ENCODE measurements around the gene DNAJC1.

DNAJC1 gene

GRCh38 chr10:21753497-21754270 is 249.8 kb downstream of the DNAJC1 start:
- ChIA-PET POLR2A (interaction anchor here (0.6 kb wide), 1 partner anchor 218 kb away, joined by 3 read pairs; no protein-coding TSS in a partner anchor), CTCF (no interaction called here)
- no peaks in the 10 kb centered on the region for H3K27me3 ChIP-seq (replicated peaks in 2 of 5; ENCODE audit: control insufficient read depth in 4 of 5, insufficient read depth in 5 of 5, low read length in 4 of 5)
- no peak overlapping the region for H3K27ac ChIP-seq (ENCODE audit: insufficient read depth in 1 of 2, low read depth in 1 of 2, low read length in 2 of 2, poor library complexity in 1 of 2, severe bottlenecking in 2 of 2)
- H3K36me3 ChIP-seq (ENCODE audit: control insufficient read depth in 4 of 4, insufficient read depth in 4 of 4, low read length in 3 of 4), result peaks cover 4 to 34% (median 14%) of the 10 kb centered on the region in 4 experiments
- peaks cover 0 to 4% (median 0%) of the 10 kb centered on the region in 4 experiments for H3K4me1 ChIP-seq (ENCODE audit: control extremely low read depth in 1 of 4, control insufficient read depth in 4 of 4, insufficient read depth in 4 of 4, low read length in 3 of 4)
- H3K9me3 ChIP-seq (ENCODE audit: control extremely low read depth in 1 of 5, control insufficient read depth in 4 of 5, insufficient read depth in 2 of 5, low read depth in 1 of 5, low read length in 4 of 5), result no peaks in the 10 kb centered on the region
- 96% methylated on average over 12 of the region's 18 CpGs for WGBS (ENCODE audit: insufficient coverage)
- no peak overlapping the region for H3K4me3 ChIP-seq (ENCODE audit: control insufficient read depth in 1 of 7, extremely low read depth in 1 of 7, insufficient read depth in 4 of 7, low read depth in 2 of 7, low read length in 6 of 7)
- DNase-seq, result no peak

- no peak overlapping the region for H3K4me3 ChIP-seq (ENCODE audit: control insufficient read depth in 1 of 7, extremely low read depth in 1 of 7, insufficient read depth in 4 of 7, low read depth in 2 of 7, low read length in 6 of 7)
- POLR2A ChIA-PET, result no interaction called here
- no peak for DNase-seq
- no peaks in the 10 kb centered on the region for H3K27me3 ChIP-seq (replicated peaks in 2 of 5; ENCODE audit: control insufficient read depth in 4 of 5, insufficient read depth in 5 of 5, low read length in 4 of 5)
- peaks cover 0 to 4% (median 0%) of the 10 kb centered on the region in 4 experiments for H3K4me1 ChIP-seq (ENCODE audit: control extremely low read depth in 1 of 4, control insufficient read depth in 4 of 4, insufficient read depth in 4 of 4, low read length in 3 of 4)
- H3K9me3 ChIP-seq (ENCODE audit: control extremely low read depth in 1 of 5, control insufficient read depth in 4 of 5, insufficient read depth in 2 of 5, low read depth in 1 of 5, low read length in 4 of 5), result no peaks in the 10 kb centered on the region
- no peak overlapping the region for H3K27ac ChIP-seq (ENCODE audit: insufficient read depth in 1 of 2, low read depth in 1 of 2, low read length in 2 of 2, poor library complexity in 1 of 2, severe bottlenecking in 2 of 2)
- 97% methylated on average over 15 of the region's 26 CpGs for WGBS (ENCODE audit: insufficient coverage)
- peaks cover 2 to 14% (median 6%) of the 10 kb centered on the region in 4 experiments for H3K36me3 ChIP-seq (ENCODE audit: control insufficient read depth in 4 of 4, insufficient read depth in 4 of 4, low read length in 3 of 4)
- CTCF ChIA-PET, result no interaction called here
Measured at GRCh38 chr10:21751341-21752310, 251.9 kb downstream of the DNAJC1 start.

GRCh38 chr10:21750424-21750823 is 253.1 kb downstream of the DNAJC1 start:
- H3K4me3 ChIP-seq (ENCODE audit: control insufficient read depth in 1 of 7, extremely low read depth in 1 of 7, insufficient read depth in 4 of 7, low read depth in 2 of 7, low read length in 6 of 7), result no peak overlapping the region
- no peak for DNase-seq
- H3K27ac ChIP-seq (ENCODE audit: insufficient read depth in 1 of 2, low read depth in 1 of 2, low read length in 2 of 2, poor library complexity in 1 of 2, severe bottlenecking in 2 of 2), result no peak overlapping the region
- CTCF ChIA-PET, result no interaction called here
- H3K4me1 ChIP-seq (ENCODE audit: control extremely low read depth in 1 of 4, control insufficient read depth in 4 of 4, insufficient read depth in 4 of 4, low read length in 3 of 4), result peaks cover 0 to 11% (median 3%) of the 10 kb centered on the region in 4 experiments
- H3K9me3 ChIP-seq (ENCODE audit: control extremely low read depth in 1 of 5, control insufficient read depth in 4 of 5, insufficient read depth in 2 of 5, low read depth in 1 of 5, low read length in 4 of 5), result no peaks in the 10 kb centered on the region
- POLR2A ChIA-PET, result no interaction called here
- peaks cover 2 to 10% (median 4%) of the 10 kb centered on the region in 4 experiments for H3K36me3 ChIP-seq (ENCODE audit: control insufficient read depth in 4 of 4, insufficient read depth in 4 of 4, low read length in 3 of 4)
- no peaks in the 10 kb centered on the region for H3K27me3 ChIP-seq (replicated peaks in 2 of 5; ENCODE audit: control insufficient read depth in 4 of 5, insufficient read depth in 5 of 5, low read length in 4 of 5)
- 98% methylated on average over 12 of the region's 12 CpGs for WGBS (ENCODE audit: insufficient coverage)

- no peaks in the 10 kb centered on the region for H3K27me3 ChIP-seq (replicated peaks in 2 of 5; ENCODE audit: control insufficient read depth in 4 of 5, insufficient read depth in 5 of 5, low read length in 4 of 5)
- H3K4me3 ChIP-seq (ENCODE audit: control insufficient read depth in 1 of 7, extremely low read depth in 1 of 7, insufficient read depth in 4 of 7, low read depth in 2 of 7, low read length in 6 of 7), result no peak overlapping the region
- H3K36me3 ChIP-seq (ENCODE audit: control insufficient read depth in 4 of 4, insufficient read depth in 4 of 4, low read length in 3 of 4), result peaks cover 2 to 12% (median 6%) of the 10 kb centered on the region in 4 experiments
- no peak for DNase-seq
- H3K27ac ChIP-seq (ENCODE audit: insufficient read depth in 1 of 2, low read depth in 1 of 2, low read length in 2 of 2, poor library complexity in 1 of 2, severe bottlenecking in 2 of 2), result no peak overlapping the region
- ChIA-PET CTCF (no interaction called here), POLR2A (no interaction called here)
- WGBS (ENCODE audit: insufficient coverage), result 95% methylated on average over 3 of the region's 3 CpGs
- no peaks in the 10 kb centered on the region for H3K9me3 ChIP-seq (ENCODE audit: control extremely low read depth in 1 of 5, control insufficient read depth in 4 of 5, insufficient read depth in 2 of 5, low read depth in 1 of 5, low read length in 4 of 5)
- peaks cover 0 to 11% (median 3%) of the 10 kb centered on the region in 4 experiments for H3K4me1 ChIP-seq (ENCODE audit: control extremely low read depth in 1 of 4, control insufficient read depth in 4 of 4, insufficient read depth in 4 of 4, low read length in 3 of 4)
Measured at GRCh38 chr10:21749788-21750187, 253.7 kb downstream of the DNAJC1 start.

- Histone ChIP-seq H3K27ac (ENCODE audit: insufficient read depth in 1 of 2, low read depth in 1 of 2, low read length in 2 of 2, poor library complexity in 1 of 2, severe bottlenecking in 2 of 2) (no peak overlapping the region), H3K27me3 (replicated peaks in 2 of 5; ENCODE audit: control insufficient read depth in 4 of 5, insufficient read depth in 5 of 5, low read length in 4 of 5) (no peaks in the 10 kb centered on the region), H3K9me3 (ENCODE audit: control extremely low read depth in 1 of 5, control insufficient read depth in 4 of 5, insufficient read depth in 2 of 5, low read depth in 1 of 5, low read length in 4 of 5) (no peaks in the 10 kb centered on the region), H3K36me3 (ENCODE audit: control insufficient read depth in 4 of 4, insufficient read depth in 4 of 4, low read length in 3 of 4) (peaks cover 2 to 22% (median 14%) of the 10 kb centered on the region in 4 experiments), H3K4me3 (ENCODE audit: control insufficient read depth in 1 of 7, extremely low read depth in 1 of 7, insufficient read depth in 4 of 7, low read depth in 2 of 7, low read length in 6 of 7) (no peak overlapping the region), H3K4me1 (ENCODE audit: control extremely low read depth in 1 of 4, control insufficient read depth in 4 of 4, insufficient read depth in 4 of 4, low read length in 3 of 4) (peaks cover 0 to 9% (median 3%) of the 10 kb centered on the region in 4 experiments)
- POLR2A ChIA-PET, result no interaction called here
- 100% methylated on average over 3 of the region's 4 CpGs for WGBS (ENCODE audit: insufficient coverage)
- CTCF ChIA-PET, result interaction anchor here (1.1 to 2.0 kb wide), 2 partner anchors 12 to 16 kb away, joined by 3 to 5 read pairs; no protein-coding TSS in a partner anchor
- no peak for DNase-seq
Measured at GRCh38 chr10:21747809-21748208, 255.7 kb downstream of the DNAJC1 start.

- peaks cover 0 to 9% (median 3%) of the 10 kb centered on the region in 4 experiments for H3K4me1 ChIP-seq (ENCODE audit: control extremely low read depth in 1 of 4, control insufficient read depth in 4 of 4, insufficient read depth in 4 of 4, low read length in 3 of 4)
- ChIA-PET POLR2A (no interaction called here), CTCF (interaction anchor here (0.6 kb wide), 1 partner anchor 46 kb away, joined by 3 read pairs; no protein-coding TSS in a partner anchor)
- WGBS (ENCODE audit: insufficient coverage), result 81% methylated on average over 6 of the region's 6 CpGs
- DNase-seq, result peak in 2 of 3 donors; percentile 18 to 24
- H3K27ac ChIP-seq (ENCODE audit: insufficient read depth in 1 of 2, low read depth in 1 of 2, low read length in 2 of 2, poor library complexity in 1 of 2, severe bottlenecking in 2 of 2), result peak overlapping the region in 1 of 2 experiments; percentile 54
- H3K9me3 ChIP-seq (ENCODE audit: control extremely low read depth in 1 of 5, control insufficient read depth in 4 of 5, insufficient read depth in 2 of 5, low read depth in 1 of 5, low read length in 4 of 5), result no peaks in the 10 kb centered on the region
- no peaks in the 10 kb centered on the region for H3K27me3 ChIP-seq (replicated peaks in 2 of 5; ENCODE audit: control insufficient read depth in 4 of 5, insufficient read depth in 5 of 5, low read length in 4 of 5)
- no peak overlapping the region for H3K4me3 ChIP-seq (ENCODE audit: control insufficient read depth in 1 of 7, extremely low read depth in 1 of 7, insufficient read depth in 4 of 7, low read depth in 2 of 7, low read length in 6 of 7)
- H3K36me3 ChIP-seq (ENCODE audit: control insufficient read depth in 4 of 4, insufficient read depth in 4 of 4, low read length in 3 of 4), result peaks cover 2 to 39% (median 27%) of the 10 kb centered on the region in 4 experiments
Measured at GRCh38 chr10:21746118-21746517, 257.4 kb downstream of the DNAJC1 start.
